ENCODE results near the gene DYNLRB1.

Gene DYNLRB1

GRCh38 chr20:34542439-34542838 is 26.2 kb downstream of the DYNLRB1 start:
- no peak for TF ChIP-seq CTCF (IDR thresholded peaks at IDR 0.05; ENCODE audit: insufficient read depth, low read length, poor library complexity, severe bottlenecking)
- Histone ChIP-seq H3K4me3 (replicated peaks; ENCODE audit: low read depth, low read length) (no peak overlapping the region), H3K27me3 (replicated peaks; ENCODE audit: control insufficient read depth, insufficient read depth, low read length) (no peaks in the 10 kb centered on the region), H3K36me3 (ENCODE audit: control insufficient read depth, insufficient read depth, low read length) (peaks cover 5% of the 10 kb centered on the region)
- no peak for DNase-seq (ENCODE audit: extremely low read depth, insufficient read length)

GRCh38 chr20:34543463-34544056 is 27.3 kb downstream of the DYNLRB1 start:
- TF ChIP-seq CTCF (IDR thresholded peaks at IDR 0.05; ENCODE audit: insufficient read depth, low read length, poor library complexity, severe bottlenecking) = no peak
- no peak for DNase-seq (ENCODE audit: extremely low read depth, insufficient read length)
- H3K27me3 ChIP-seq (replicated peaks; ENCODE audit: control insufficient read depth, insufficient read depth, low read length) = no peaks in the 10 kb centered on the region
- H3K4me3 ChIP-seq (replicated peaks; ENCODE audit: low read depth, low read length) = no peak overlapping the region
- peaks cover 3% of the 10 kb centered on the region for H3K36me3 ChIP-seq (ENCODE audit: control insufficient read depth, insufficient read depth, low read length)

- no peaks in the 10 kb centered on the region for H3K27me3 ChIP-seq (replicated peaks; ENCODE audit: control insufficient read depth, insufficient read depth, low read length)
- no peak for TF ChIP-seq CTCF (IDR thresholded peaks at IDR 0.05; ENCODE audit: insufficient read depth, low read length, poor library complexity, severe bottlenecking)
- peaks cover 3% of the 10 kb centered on the region for H3K36me3 ChIP-seq (ENCODE audit: control insufficient read depth, insufficient read depth, low read length)
- DNase-seq (ENCODE audit: extremely low read depth, insufficient read length) = no peak
- H3K4me3 ChIP-seq (replicated peaks; ENCODE audit: low read depth, low read length) = no peak overlapping the region
Measured at GRCh38 chr20:34544109-34544796, 28.0 kb downstream of the DYNLRB1 start.

- peaks cover 1% of the 10 kb centered on the region; the same call in 1 of the 2 replicates for H3K36me3 ChIP-seq (ENCODE audit: control insufficient read depth, insufficient read depth, low read length)
- no peak for DNase-seq (ENCODE audit: extremely low read depth, insufficient read length)
- TF ChIP-seq CTCF (IDR thresholded peaks at IDR 0.05; ENCODE audit: insufficient read depth, low read length, poor library complexity, severe bottlenecking) = no peak
- no peaks in the 10 kb centered on the region for H3K27me3 ChIP-seq (replicated peaks; ENCODE audit: control insufficient read depth, insufficient read depth, low read length)
- no peak overlapping the region for H3K4me3 ChIP-seq (replicated peaks; ENCODE audit: low read depth, low read length)
Measured at GRCh38 chr20:34546751-34547181, 30.5 kb downstream of the DYNLRB1 start.

- no peak for TF ChIP-seq CTCF (IDR thresholded peaks at IDR 0.05; ENCODE audit: insufficient read depth, low read length, poor library complexity, severe bottlenecking)
- no peaks in the 10 kb centered on the region for H3K27me3 ChIP-seq (replicated peaks; ENCODE audit: control insufficient read depth, insufficient read depth, low read length)
- no peaks in the 10 kb centered on the region for H3K36me3 ChIP-seq (ENCODE audit: control insufficient read depth, insufficient read depth, low read length)
- no peak for DNase-seq (ENCODE audit: extremely low read depth, insufficient read length)
- H3K4me3 ChIP-seq (replicated peaks; ENCODE audit: low read depth, low read length) = no peak overlapping the region
Measured at GRCh38 chr20:34547844-34548613, 31.8 kb downstream of the DYNLRB1 start.
